ENCODE measurements around the gene CDH26.

The CDH26 gene

DNA sequence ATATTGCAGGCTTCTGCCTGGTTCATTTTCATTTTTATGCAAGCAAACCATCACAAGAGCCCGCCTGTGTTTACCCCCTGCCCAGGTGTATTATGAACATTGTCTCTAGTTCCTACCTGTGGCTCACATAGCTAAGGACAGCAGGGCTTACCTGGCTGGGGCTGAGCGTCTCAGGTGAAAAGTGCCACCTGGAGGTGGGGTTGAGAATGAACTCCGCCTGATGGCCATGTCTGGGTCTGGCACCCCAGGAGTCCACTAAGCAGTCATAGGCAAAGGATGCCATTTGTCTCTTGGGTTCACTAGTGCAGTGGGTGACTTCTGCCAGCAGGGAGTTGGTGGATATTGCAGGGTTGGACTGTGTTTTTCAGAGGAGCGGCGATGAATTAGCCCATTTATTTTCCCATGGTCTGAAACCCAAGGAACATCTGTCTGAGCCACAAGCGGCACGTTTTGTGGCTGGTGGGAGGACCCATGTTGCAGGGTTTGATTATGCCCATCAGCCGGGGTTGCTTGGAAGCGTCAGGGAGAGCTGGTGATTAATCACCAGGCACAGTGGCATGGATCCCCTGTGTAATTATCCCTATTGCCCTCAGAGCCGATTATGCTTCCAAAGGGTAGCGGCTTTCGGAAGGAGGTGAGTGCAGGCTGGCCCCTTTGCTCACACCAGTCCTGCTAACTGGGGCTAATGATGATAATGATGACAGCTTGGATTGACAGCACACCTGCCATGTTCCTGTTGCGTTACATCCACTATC, 92.1 kb downstream of the CDH26 start:
- DNase-seq = no peak

DNA sequence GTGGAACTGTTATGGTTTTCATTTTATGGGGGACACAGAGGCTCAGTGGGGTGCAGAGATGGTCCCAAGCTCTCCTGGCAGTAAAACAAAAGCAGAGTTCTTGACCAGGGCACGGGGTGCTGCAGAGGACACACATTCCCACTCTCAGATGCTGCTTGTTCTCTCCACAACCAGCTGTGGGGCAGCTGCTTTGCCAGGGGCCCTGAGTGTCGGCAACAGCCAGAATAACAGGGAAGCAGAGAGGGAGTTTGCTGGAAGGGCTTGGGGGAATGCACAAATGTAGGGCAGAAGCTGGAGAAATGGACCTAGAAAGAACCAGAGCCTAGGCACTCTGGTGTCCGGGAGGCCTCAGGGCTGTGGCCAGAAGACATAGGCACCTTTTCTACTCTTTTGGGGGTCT, 93.7 kb downstream of the CDH26 start:
- DNase-seq = no peak

DNA sequence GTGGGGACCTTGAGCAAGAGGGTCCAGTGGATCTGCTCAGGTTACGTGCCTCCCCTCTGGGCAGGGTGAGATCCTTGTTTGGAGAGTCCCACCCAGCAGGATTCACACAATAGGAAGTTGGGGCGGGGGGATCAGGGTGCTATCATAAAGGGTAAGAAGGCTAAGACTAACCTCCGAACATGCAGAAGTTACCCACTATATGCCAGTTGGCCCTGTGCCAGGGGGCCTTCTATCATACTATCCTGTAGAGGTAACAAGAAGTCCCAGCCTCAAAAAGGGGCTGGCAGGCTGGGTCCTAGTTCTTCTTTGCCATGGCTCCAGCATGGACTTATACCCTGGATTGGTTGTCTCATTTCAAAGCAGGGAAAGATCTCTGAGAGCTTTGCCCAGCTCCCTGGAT, 94.1 kb downstream of the CDH26 start:
- DNase-seq = no peak

DNA sequence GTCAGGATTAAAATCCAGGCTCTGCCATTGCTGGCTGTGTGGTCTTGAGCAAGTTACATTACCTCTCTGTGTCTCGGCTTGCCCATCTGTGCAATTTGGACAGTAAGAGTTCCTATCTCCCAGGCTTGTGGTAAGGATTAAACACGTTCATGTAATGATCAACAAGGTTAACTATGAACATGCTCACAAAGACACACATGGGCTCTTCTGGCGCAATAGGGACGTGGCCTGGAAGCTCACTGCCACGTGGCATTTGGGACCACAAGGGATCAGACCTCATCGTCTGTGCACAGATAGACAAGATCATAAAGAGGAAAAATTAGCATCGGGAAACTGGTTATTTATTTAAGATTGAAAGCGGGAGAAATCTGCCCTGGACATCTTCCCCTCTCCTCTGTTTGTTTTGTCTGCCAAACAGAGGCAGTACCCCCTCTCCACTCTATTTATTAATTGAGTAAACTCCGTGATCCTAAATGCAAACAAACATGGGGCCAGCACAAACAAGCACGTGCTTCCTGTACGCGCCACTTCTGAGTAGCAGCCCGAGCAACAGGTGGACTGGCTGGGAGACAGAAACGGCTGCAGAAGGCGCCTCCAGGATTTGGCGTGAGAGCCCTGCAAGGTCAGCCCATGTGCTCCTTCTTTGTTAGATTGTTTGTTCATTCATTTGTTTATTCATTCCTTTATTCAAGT, 95.0 kb downstream of the CDH26 start:
- no peak for DNase-seq

DNA sequence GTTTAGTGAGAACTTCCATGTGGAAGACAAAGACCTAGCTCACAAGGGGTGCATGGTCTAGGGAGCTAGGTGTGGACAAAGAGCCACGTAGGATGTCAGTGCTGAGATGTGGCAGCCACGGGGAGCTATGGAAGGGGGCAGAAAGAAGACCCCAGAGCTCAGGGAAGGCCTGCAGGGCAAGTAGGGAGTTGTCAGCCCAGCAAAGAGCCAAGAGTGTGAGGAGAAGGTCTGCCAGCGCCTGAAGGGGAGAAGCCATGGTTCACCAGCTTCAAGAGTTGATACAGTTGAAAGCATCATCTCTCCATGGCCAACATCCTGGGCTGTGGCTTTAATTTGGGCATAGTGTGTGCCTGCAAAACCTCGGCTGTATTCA, 95.6 kb downstream of the CDH26 start:
- no peak for DNase-seq

DNA sequence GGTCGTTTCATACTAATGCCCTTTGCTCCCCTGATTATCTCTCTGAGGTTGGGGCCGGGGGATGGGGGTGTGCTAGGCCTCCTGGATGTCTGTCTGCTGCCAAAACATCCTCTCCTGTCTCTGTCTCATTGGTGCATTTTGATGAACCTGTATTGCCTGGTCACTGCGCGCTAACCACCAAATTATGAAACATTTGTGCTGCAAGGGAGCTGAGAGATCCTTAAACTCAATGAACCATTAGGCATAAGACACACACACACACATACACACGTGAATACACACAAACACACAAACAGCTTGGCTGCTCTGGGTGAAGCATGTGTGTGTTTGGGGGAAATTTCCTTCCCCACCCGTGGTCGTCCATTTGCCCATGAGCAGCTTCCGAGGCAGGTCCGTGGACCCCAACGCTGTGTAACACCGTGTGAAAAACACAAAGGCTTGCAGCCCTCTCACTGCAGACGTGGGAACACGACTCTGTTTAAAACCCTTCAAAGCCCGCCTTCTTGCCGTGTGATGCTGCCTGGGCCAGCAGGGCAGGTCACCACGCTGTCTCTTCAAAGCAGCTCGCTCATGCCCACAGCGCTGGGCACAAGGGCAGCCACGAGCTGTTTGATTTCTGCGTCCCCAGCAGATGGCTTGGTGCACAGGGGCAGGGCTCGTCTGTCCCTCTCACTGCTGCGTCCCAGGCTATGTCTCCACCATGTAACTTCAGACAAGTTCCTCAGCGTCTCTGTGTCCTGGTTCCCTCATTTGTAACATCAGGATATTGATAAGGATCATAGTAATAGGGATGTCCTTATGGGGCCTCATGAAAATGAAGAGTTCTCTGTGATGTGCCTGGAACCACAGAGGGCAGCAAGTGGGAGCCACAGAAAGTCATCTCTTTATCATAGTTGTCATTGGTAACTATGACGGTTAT, 96.8 kb downstream of the CDH26 start:
- no peak for DNase-seq

DNA sequence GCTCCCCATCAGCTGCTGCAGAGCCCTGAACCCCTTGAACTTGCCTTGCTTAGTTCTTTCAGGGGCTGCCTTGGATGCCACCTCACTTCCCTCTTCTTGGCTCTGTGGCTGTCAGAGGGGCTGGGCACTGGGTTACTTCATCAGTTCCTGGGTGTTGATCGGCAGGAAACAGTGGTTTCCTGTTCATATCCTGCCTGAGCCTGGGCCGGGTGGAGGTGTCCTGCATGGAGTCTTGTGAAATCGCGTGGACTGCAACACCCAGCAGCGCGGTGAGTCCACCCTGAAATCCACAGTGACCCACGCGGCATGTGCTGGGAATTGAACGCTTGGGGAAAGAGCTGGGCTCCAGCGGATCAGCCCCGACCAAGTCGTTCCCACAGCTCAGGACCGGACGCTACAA, 97.5 kb downstream of the CDH26 start:
- no peak for DNase-seq

DNA sequence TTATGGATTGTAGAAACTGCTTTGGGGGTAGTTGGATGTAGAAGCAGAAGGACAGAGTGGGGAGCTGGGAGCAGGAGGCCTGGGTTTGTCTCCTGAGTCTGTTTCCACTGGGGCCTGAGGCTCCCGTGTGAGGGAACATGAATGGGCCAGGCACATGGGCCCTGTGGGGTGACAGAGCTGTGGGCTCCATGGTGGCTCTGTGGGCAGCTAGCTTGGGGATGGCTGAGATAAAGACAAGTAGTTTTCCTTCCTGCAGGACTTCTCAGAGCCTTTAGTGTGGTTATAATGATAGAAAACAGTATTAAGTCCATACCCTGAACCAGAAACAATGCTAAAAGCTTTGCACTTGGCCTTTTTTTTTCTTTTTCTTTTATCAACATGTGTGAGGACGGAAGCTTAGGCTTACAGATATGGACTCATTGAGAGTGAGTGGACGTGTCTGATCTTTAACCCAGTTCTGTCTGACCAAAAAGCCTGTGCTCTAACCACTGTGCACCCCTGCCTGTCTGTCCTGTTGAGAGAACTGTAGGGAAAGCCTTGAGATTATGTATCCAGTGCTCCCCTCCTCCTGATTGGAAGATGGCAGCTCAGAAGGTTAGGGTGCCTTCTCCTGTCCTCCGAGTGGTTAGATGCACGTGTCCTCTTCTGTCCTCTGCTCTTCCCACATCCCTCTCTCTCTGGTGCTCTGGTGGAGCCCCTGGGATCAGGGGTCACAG, 98.3 kb downstream of the CDH26 start:
- no peak for DNase-seq

DNA sequence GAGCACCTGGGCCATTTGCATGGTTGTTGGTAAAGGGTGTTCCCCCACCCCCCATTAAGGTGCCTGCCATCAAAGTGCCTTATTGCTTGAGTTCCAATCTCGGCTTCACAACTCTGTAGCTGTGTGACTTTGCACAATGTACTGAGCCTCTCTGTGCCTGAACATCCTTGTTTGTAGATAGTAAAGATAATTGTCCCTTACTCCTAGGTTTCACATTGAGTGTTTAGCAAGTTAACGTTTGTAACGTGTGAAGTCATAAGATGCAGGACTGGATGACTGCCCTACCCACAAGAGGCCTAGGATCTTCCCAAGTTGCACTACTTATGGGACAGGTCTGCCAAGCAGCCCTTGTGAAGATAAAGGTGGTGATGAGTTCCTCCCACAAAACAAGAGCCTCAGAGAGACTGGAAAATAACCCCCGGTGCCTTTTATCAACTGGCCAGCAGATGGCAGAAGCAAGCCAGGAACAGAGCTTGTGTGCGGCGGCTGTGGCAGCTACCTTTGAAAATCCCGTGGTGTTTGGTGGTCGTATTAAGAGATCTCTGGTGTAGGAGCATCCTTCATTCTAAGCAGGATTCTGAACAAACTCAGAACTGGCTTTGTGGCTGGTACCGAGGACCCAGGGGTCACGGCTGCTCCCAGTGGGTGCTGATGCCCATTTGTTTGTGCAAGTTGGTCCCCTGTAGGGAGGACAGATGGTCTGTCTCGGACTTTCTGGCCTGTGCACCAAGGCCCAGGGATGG, 99.1 kb downstream of the CDH26 start:
- DNase-seq = peak; percentile 76

DNA sequence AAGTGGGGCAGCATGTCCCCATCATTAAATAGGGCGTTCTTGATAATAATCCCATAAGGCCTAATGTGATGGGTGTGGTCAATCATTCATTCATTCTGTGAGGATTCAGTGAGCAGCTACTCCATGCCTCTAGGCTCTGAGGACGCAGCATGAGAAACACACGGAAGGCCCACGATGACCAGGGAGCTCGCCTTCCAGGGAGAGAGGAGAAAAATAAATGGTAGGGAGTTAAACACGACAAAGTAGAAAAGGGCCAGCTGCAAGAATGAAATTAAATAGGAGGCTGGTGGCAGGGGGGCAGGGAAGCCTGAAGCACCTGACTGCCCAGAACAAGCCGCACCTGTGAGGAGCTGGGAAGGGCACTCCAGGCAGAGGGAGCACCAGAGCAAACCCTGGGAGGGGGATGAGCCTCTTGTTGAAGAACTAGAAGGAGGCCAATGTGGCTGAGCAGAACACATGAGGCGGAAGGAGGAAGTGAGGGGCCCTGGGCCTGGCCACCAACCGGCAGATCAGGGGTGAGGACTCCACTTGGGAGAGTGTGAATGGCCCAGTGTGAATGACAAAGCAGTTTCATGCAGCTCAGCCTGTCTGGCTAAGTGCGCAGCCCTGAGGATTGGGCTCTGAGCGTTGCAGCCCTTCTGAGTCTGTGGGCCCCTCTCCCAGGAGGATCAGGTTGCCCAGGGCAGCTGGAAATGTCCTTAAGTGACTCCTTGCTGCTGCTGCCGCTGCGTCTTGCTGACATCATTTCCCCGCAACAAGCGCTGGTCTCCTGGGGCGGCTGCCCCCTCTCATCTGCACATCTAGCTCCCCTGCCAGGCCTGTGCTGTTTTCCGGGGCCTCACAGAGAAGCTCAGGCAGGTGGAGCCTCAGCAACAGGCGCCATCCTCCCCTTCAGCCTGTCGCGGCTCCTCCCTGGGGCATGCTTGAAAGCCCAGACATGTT, 99.9 kb downstream of the CDH26 start:
- DNase-seq = peak; percentile 98

DNA sequence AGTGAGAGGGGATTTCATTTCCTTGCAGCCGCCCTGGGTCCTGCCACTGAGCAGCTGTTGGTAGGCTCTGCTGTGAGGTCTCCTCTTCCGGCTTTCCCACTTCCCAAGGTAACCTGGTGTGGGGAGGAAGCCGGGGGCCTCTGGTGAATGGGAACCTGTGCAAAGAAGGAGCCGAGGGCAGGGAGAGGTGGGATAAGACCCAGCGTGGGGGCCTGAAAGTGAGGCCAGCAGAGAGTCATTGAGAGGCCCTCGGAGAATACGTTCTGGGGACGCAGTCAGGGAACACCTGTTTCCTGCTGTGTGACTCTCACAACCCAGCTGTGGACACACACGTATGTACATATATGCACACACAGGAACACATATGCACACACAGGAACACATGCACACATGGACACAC, 100.7 kb downstream of the CDH26 start:
- DNase-seq = no peak

DNA sequence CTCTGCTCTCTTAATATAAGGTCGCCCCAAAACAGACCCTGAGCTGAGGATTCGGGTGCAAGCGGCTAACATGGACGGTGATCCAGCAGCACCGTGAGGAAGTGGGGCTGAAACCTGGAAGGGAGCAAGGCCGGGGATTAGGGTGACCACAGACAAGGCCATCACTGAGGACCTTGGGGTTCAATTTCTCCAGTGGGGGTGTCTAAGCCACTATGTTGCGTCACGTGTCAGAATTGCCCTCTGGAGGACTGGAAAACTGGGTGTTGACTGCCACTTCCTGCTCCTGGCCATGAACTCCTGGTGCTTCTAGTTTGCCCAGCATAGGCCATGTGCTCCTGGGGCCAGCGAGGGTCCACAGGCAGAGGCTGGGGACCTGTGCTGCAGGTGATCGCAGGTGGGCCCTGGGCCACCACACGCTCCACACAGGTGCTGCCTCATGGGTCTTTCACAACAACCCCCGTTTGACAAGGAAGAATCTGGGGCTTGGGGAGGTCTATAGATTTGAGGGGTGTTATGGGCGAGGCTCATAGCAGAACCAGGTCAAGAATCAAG, 101.9 kb downstream of the CDH26 start:
- DNase-seq = no peak

DNA sequence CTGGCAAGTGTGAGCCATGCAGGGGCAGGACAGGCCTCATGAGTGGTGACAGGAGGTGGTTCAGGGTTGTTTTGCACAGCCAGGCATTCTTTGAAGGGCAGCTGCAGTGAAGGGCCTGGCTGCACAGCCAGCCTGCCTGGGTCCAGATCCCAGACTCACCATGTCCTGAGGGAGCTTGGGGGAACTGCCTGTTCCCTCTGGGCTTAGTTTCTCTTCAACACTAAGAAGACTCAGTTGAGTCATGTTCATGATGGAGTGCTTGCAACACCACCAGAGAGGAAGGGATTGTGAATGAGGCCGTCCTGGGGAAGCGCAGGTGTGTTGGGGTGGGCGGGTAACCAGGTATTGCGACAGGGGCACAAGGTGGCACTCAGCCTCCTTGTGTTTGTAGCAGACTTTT, 102.4 kb downstream of the CDH26 start:
- no peak for DNase-seq

DNA sequence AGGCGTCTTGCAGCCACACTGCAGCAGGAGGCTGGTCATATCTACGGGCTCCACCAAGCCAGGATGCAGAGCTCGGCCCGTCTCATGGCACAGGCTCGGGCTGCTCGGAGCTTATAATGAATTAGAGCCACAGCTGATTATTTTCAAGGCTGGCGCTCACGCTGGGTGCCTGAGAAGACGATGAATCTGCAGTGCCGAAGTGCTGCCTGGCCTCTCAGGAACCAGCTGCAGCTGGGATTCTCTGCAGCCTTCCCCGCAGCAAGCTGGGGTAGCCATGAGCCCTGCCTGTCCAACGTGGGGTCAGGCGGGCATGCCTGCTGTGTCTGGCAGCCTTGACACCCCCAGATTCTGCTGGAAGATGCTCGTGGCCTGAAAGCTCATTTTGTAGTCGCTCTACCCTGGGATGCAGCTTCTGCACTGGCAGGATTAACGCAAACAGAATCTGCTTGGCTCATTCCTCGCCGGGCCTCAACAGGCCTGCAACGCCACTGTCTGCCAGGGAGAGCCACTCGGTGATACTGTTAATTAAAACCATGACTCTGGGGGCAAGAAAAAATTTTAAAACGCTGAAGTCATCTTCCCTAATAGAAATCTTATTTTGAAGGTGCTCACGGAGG, 104.3 kb downstream of the CDH26 start:
- no peak for DNase-seq

DNA sequence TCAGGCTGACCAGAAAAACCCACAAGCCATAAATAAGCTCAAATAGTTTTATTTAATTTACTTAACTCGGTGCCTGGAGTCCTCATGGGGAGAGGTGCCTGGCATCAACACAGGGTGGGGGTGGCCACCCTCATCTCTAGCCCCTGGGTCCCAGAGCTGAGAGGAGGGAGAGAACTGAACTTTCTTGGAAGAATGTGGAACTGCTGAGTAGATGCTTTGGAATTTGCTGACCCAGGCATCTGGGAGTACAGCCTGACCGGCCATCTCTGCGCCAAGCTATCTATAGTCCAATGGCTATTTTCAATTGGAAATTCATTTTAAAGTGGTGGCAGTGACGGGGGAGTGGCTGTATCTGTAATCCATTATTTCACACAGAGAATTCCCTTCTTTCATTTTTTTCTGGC, 104.8 kb downstream of the CDH26 start:
- no peak for DNase-seq

DNA sequence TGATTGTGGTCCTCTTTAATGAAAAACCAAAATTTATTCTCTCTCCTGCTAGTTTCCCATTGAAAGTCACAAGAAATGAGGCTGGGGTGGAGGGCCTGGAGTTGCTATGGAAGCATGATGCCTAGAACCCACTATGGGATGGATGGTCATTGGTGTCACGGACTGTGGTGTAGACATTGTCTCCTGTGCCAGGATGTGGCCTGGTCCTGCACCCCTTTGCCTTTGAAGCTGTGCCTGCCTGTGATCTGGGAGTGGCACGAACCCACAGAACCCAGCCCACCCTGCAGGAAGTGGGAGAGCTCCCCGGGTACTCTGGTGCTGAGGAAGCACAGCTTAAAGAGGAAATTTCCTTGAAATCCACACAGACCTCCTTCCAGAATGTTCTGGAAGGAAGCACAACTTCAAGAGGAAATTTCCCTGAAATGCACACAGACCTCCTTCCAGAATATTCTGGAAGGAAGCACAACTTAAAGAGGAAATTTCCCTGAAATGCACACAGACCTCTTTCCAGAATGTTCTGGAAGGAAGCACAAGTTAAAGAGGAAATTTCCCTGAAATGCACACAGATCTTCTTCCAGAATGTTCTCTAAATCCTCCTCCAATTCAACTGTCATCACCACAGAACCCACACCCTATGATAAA, 105.6 kb downstream of the CDH26 start:
- DNase-seq = no peak

All from NCI-H187 treated with DMSO at 0.1 percent for 48 hours (cell line).